ENCODE measurements around the gene TCP11L2.

The TCP11L2 gene

GRCh38 chr12:106302401-106303201, at the start of gene TCP11L2:
TCP11L2 (plus strand) TSS chr12:106302733; CDS start chr12:106311076, 8,343 bp downstream.
- peak within 1 kb of the TSS; percentile 97 for H3K27ac ChIP-seq
- no peaks in the 10 kb centered on the region for H3K36me3 ChIP-seq (ENCODE audit: insufficient read depth, low read length)
- peak within 1 kb of the TSS; percentile 93 for H3K4me3 ChIP-seq
- no peak for DNase-seq (ENCODE audit: low read depth, low spot score)
- H3K9me3 ChIP-seq (ENCODE audit: low read depth, low read length), result no peaks in the 10 kb centered on the region
- no peak; the same call in 1 of the 2 replicates for TF ChIP-seq POLR2AphosphoS5 (IDR thresholded peaks at IDR 0.05; ENCODE audit: borderline replicate concordance, low read depth, low read length)
- TF ChIP-seq FOXP2 (optimal IDR thresholded peaks at IDR 0.05; ENCODE audit: control extremely low read depth, extremely low read length, insufficient read depth), result peak; percentile 58
- peak within 1 kb of the TSS; percentile 97 for H3K9ac ChIP-seq (ENCODE audit: insufficient read length)

GRCh38 chr12:106254724-106255123, 47.8 kb upstream of the TCP11L2 start:
- DNase-seq (ENCODE audit: low read depth, low spot score), result no peak
- no peak overlapping the region for H3K4me3 ChIP-seq
- H3K27ac ChIP-seq, result no peak overlapping the region
- TF ChIP-seq POLR2AphosphoS5 (IDR thresholded peaks at IDR 0.05; ENCODE audit: borderline replicate concordance, low read depth, low read length) (no peak), FOXP2 (optimal IDR thresholded peaks at IDR 0.05; ENCODE audit: control extremely low read depth, extremely low read length, insufficient read depth) (no peak), EZH2 (IDR thresholded peaks at IDR 0.05) (no peak)
- H3K9me3 ChIP-seq (ENCODE audit: low read depth, low read length), result no peaks in the 10 kb centered on the region
- H3K36me3 ChIP-seq (ENCODE audit: insufficient read depth, low read length), result no peaks in the 10 kb centered on the region
- no peak overlapping the region for H3K9ac ChIP-seq (ENCODE audit: insufficient read length)

- Histone ChIP-seq H3K36me3 (ENCODE audit: insufficient read depth, low read length) (no peaks in the 10 kb centered on the region), H3K9ac (ENCODE audit: insufficient read length) (no peak overlapping the region), H3K27ac (no peak overlapping the region), H3K9me3 (ENCODE audit: low read depth, low read length) (no peaks in the 10 kb centered on the region), H3K4me3 (no peak overlapping the region)
- TF ChIP-seq POLR2AphosphoS5 (IDR thresholded peaks at IDR 0.05; ENCODE audit: borderline replicate concordance, low read depth, low read length) (no peak), EZH2 (IDR thresholded peaks at IDR 0.05) (no peak), FOXP2 (optimal IDR thresholded peaks at IDR 0.05; ENCODE audit: control extremely low read depth, extremely low read length, insufficient read depth) (no peak)
- DNase-seq (ENCODE audit: low read depth, low spot score), result no peak
Measured at GRCh38 chr12:106255493-106255892, 47.0 kb upstream of the TCP11L2 start.

GRCh38 chr12:106255952-106256351, 46.6 kb upstream of the TCP11L2 start:
- DNase-seq (ENCODE audit: low read depth, low spot score), result no peak
- Histone ChIP-seq H3K36me3 (ENCODE audit: insufficient read depth, low read length) (no peaks in the 10 kb centered on the region), H3K9ac (ENCODE audit: insufficient read length) (no peak overlapping the region), H3K27ac (no peak overlapping the region), H3K4me3 (no peak overlapping the region), H3K9me3 (ENCODE audit: low read depth, low read length) (no peaks in the 10 kb centered on the region)
- TF ChIP-seq FOXP2 (optimal IDR thresholded peaks at IDR 0.05; ENCODE audit: control extremely low read depth, extremely low read length, insufficient read depth) (no peak), EZH2 (IDR thresholded peaks at IDR 0.05) (no peak), POLR2AphosphoS5 (IDR thresholded peaks at IDR 0.05; ENCODE audit: borderline replicate concordance, low read depth, low read length) (no peak)

GRCh38 chr12:106256524-106256923, 46.0 kb upstream of the TCP11L2 start:
- DNase-seq (ENCODE audit: low read depth, low spot score), result no peak
- Histone ChIP-seq H3K36me3 (ENCODE audit: insufficient read depth, low read length) (no peaks in the 10 kb centered on the region), H3K27ac (no peak overlapping the region), H3K4me3 (no peak overlapping the region), H3K9ac (ENCODE audit: insufficient read length) (no peak overlapping the region), H3K9me3 (ENCODE audit: low read depth, low read length) (no peaks in the 10 kb centered on the region)
- TF ChIP-seq FOXP2 (optimal IDR thresholded peaks at IDR 0.05; ENCODE audit: control extremely low read depth, extremely low read length, insufficient read depth) (no peak), POLR2AphosphoS5 (IDR thresholded peaks at IDR 0.05; ENCODE audit: borderline replicate concordance, low read depth, low read length) (no peak), EZH2 (IDR thresholded peaks at IDR 0.05) (no peak)

- H3K9ac ChIP-seq (ENCODE audit: insufficient read length), result no peak overlapping the region
- H3K9me3 ChIP-seq (ENCODE audit: low read depth, low read length), result no peaks in the 10 kb centered on the region
Measured at GRCh38 chr12:106258226-106258625, 44.3 kb upstream of the TCP11L2 start.

GRCh38 chr12:106258935-106259334, 43.6 kb upstream of the TCP11L2 start:
- TF ChIP-seq EZH2 (IDR thresholded peaks at IDR 0.05) (no peak), POLR2AphosphoS5 (IDR thresholded peaks at IDR 0.05; ENCODE audit: borderline replicate concordance, low read depth, low read length) (no peak), FOXP2 (optimal IDR thresholded peaks at IDR 0.05; ENCODE audit: control extremely low read depth, extremely low read length, insufficient read depth) (no peak)
- no peak overlapping the region for H3K4me3 ChIP-seq
- H3K9me3 ChIP-seq (ENCODE audit: low read depth, low read length), result no peaks in the 10 kb centered on the region
- H3K27ac ChIP-seq, result no peak overlapping the region
- H3K9ac ChIP-seq (ENCODE audit: insufficient read length), result no peak overlapping the region
- DNase-seq (ENCODE audit: low read depth, low spot score), result no peak
- H3K36me3 ChIP-seq (ENCODE audit: insufficient read depth, low read length), result no peaks in the 10 kb centered on the region

More at GRCh38 chr12:106258226-106258625, 44.3 kb upstream of the TCP11L2 start:
- Histone ChIP-seq H3K36me3 (ENCODE audit: insufficient read depth, low read length) (no peaks in the 10 kb centered on the region), H3K4me3 (no peak overlapping the region), H3K27ac (no peak overlapping the region)
- no peak for TF ChIP-seq POLR2AphosphoS5 (IDR thresholded peaks at IDR 0.05; ENCODE audit: borderline replicate concordance, low read depth, low read length)
- no peak for TF ChIP-seq EZH2 (IDR thresholded peaks at IDR 0.05)
- no peak for TF ChIP-seq FOXP2 (optimal IDR thresholded peaks at IDR 0.05; ENCODE audit: control extremely low read depth, extremely low read length, insufficient read depth)
- no peak for DNase-seq (ENCODE audit: low read depth, low spot score)

- no peak overlapping the region for H3K4me3 ChIP-seq
- TF ChIP-seq POLR2AphosphoS5 (IDR thresholded peaks at IDR 0.05; ENCODE audit: borderline replicate concordance, low read depth, low read length) (no peak), EZH2 (IDR thresholded peaks at IDR 0.05) (no peak), FOXP2 (optimal IDR thresholded peaks at IDR 0.05; ENCODE audit: control extremely low read depth, extremely low read length, insufficient read depth) (no peak)
- H3K27ac ChIP-seq, result no peak overlapping the region
- no peaks in the 10 kb centered on the region for H3K9me3 ChIP-seq (ENCODE audit: low read depth, low read length)
- DNase-seq (ENCODE audit: low read depth, low spot score), result no peak
- H3K9ac ChIP-seq (ENCODE audit: insufficient read length), result no peak overlapping the region
- no peaks in the 10 kb centered on the region for H3K36me3 ChIP-seq (ENCODE audit: insufficient read depth, low read length)
Measured at GRCh38 chr12:106265116-106265515, 37.4 kb upstream of the TCP11L2 start.
